AG08395 (cell line): ENCODE measurements around the gene RTN3.
A peak's percentile ranks its signal among the peaks of the same experiment; 100 is the strongest.

Source experiments
- DNase-seq: peaks from one replicate; pipeline ENCODE4 v3.0.0; 2012; ENCODE audit warnings: mixed read lengths, low spot score

The RTN3 gene

GRCh38 chr11:63738720-63739360 lies 57.5 kb downstream of the RTN3 start:
- DNase-seq = peak; percentile 72

GRCh38 chr11:63745304-63746170 lies 64.2 kb downstream of the RTN3 start:
- DNase-seq = no peak

DNA sequence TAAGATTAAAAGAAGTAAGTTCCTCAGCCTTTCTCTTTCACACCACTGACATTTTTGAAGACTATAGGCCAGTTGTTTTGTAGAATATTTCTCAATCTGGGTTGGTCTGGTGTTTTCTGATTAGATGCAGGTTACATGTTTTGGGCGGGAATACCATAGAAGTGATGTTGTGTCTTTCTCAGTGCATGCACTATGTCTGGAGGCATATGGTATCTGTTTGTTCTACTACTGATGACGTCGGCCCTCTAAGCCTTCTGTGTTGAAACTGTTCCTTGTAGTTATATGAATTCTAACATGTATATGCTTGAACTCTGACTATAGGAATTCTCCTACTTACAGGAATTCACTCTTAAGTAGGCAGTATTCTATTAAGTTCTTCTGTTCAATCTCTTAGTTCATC lies 65.7 kb downstream of the RTN3 start:
- DNase-seq = no peak

GRCh38 chr11:63749624-63750023 lies 68.3 kb downstream of the RTN3 start:
- no peak for DNase-seq

DNA sequence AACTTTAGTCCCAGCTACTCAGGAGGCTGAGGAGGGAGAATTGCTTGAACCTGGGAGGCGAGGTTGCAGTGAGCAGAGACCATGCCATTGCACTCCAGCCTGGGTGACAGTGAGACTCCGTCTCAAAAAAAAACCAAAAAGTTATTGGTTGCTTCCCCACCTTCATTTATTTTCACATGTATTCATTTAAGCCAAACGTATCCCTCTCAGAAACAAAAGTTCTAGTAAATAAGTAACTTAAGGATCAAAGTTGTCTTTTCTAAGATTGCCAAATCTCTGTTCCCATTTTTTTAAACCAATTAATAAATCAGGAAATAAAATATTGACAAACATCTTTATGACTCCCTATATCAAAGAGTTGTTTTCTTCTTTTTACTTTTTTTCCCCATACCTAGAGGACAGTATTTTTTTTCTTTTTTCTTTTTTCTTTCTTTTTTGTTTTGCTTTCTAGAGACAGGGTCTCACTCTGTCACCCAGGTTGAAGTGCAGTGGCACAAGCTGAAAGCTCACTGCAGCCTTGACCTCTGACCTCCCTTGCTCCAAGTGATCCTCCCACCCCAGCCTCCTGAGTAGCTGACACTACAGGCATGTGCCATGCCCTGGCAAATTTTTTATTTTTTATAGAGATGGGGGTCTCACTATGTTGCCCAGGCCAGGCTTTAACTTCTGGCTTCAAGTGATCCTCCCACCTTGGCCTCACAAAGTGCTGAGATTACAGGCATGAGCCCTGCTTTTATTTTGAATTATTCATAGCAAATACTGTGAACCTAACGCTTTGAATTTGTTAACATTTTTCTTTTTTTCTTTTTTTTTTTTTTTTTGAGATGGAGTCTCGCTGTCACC lies 75.8 kb downstream of the RTN3 start:
- DNase-seq = no peak

GRCh38 chr11:63760487-63761079 lies 79.3 kb downstream of the RTN3 start:
- no peak for DNase-seq

DNA sequence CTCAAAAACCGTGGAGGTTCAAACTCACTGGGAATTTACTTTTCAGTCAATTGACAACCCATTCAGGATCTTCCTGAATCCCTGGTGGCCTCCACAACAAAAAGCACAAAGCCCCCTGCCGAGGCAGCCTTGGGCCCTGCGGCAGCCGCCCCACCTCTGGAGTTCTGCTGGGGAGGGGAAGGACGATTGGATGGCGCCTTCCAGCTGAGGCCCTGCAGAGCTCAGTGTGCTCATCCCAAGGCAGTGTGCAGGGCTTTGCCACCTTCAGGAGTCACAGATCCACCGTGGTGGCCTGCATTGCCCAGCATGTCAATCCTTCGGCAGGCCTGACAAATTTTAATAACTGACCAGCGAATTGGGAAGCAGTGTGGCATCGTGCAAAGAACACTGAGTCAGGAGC lies 79.9 kb downstream of the RTN3 start:
- no peak for DNase-seq

- no peak for DNase-seq
Measured at GRCh38 chr11:63761931-63762653, 80.8 kb downstream of the RTN3 start.

- DNase-seq = no peak
Measured at GRCh38 chr11:63762654-63763495, 81.6 kb downstream of the RTN3 start.

DNA sequence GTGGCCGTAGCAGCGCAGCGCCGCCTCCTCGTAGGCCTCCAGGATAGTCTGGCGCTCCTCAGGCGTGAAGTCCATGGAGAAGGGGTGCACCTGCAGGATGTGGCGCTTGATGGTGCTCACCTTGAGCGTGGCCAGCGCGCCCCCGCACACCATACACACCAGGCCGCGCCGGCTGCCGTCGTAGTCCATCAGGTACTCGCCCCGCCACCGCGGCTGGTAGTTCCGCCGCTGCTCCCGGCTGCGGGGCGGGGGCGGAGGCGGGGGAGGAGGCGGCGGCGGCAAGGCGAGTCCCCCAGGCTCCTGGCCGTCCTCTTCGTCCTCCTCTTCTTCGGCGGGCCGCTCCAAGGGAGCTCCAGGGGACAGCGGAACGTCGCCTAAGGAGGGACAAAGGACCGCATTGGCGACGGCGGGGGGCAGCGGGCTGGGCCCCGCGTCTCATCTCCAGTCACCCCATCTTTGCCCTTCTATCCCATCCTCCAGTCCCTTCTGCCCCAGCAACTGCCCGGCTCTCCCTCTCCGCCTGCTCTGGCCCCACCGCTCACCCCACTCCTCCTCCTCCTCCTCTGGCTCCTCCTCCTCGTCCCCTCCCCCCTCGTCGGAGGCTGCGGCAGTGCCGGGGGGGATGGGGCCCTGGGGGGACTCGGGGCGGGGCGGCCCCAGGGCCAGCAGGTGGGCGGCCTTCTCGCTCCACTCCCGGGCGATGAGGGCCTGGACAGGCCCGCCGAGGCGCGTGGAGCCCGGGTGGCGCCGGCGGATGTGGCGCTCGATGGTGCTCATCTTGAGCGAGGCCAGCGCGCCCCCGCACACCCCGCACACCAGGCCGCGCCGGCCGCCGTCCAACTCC lies 82.4 kb downstream of the RTN3 start:
- no peak for DNase-seq

- no peak for DNase-seq
Measured at GRCh38 chr11:63764340-63764678, 83.0 kb downstream of the RTN3 start.

DNA sequence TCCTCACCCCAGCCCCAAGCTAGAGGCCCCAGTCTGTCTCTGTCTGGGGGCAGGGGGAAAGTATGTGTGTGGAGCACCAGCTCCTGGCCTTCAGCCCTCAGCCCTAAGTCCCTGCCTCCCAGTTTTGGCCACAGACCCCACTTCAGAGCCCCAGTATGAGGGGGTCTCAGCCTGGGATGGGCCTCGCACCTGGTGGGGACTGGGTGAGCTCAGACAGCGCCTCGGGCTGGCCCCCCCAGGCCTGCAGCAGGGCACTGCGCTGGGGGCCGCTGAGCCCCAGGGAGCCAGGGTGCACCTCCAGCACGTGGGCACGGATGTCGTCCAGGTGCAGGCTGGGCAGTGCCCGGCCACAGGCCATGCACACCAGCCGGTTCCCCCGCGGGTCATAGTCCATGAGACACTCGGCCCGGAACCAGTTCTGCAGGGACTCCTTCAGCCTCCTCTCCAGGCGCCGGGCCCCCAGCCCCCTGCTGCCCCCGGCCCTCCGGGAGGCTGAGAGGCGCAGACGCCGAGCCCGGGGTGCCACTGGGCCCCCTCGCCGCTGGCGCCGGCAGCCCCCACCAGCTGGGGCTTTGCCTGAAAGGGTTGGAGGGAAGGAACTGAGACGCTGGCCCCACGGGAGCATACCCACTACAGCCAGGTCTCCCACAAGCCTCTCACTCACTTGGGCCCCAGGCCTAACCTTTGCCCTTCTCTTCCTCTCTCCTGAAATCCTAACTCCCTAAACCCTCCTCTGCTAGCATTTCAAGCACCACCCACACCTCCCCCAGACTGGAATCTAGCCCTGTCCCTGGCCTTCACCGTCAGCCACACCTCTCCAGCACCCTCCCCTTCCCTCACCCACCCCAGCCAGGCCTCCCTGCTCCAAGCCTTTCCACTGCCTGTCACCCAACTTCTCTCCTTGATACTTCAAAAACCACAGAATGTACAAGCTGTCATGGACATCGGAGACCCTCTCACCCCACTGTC lies 83.7 kb downstream of the RTN3 start:
- DNase-seq = no peak

GRCh38 chr11:63765688-63766241 lies 84.5 kb downstream of the RTN3 start:
- no peak for DNase-seq

DNA sequence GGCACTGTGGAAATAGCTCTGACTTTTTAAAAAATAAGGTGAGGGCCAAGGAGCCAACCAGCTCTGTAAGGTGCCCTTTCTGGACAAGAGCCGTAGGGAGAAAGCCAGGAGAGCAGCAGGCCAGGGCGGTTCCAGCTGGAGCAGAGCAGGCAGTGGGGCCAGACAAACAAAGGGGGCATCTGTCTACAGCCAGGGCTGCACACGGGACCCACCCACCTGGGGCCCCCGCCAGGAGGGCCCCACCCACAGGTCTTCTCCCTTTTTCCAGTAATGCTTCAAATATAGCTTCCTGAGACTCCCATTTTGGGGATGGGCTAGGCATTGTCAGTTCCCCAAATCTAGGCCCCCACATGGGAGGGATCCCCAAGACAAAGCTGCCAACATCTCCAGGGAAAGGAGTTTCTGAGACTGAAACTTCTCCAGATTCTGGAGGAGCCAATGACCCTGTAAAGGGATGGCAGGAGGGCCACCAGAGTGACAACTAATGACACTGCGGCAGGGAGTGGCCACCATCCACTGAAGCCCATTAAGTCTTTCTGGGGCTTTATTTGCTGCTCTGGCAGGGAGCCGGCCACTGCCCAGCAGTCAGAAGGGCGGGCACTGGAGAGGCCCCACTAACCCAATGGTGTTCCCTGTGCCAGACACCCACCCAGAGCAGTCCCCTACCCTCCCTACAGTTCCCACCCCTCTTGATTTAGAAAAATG lies 85.4 kb downstream of the RTN3 start:
- no peak for DNase-seq

- DNase-seq = no peak
Measured at GRCh38 chr11:63767267-63767564, 85.9 kb downstream of the RTN3 start.

DNA sequence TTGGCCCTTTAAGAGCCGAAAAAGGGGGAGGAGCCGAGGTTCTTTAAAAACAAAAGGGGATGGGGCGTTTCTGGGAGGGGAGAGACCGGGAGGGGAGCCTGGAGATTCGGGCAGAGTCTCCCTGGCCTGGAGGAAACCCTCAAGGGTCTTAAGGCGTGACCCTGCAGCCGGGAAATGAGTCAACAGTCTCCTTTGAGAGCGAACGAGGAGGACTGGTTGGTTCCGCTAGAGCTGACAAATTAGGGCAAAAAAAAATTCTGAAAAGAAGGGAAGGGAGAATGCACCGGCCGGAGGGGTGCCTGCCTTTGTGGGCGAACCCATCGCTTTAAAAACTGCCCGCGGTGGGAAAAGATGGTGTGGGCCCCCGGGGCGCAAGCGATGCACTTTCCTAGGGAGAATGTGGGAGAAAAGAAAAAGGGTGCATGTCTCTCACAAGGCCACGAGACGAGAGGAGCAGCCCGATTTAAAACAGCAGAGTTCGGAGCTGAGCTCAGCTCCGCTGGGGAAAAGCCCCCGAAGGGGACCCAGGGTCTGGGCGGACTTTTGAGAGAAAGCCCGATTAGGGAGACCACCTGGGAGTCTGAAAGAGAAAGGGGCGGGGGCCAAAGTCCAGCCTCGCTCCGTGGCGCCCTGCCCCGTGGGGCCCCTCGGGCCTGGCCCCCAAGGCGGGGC lies 86.4 kb downstream of the RTN3 start:
- DNase-seq = peak; percentile 81
